Natural killer cell (primary cell): Measurements from ENCODE around the gene MAP4K2. TPM values are rescaled to one million over a fixed set of nuclear protein-coding genes. Genes with fewer than 3 reads are reported as not detected.

Experiments used
- ATAC-seq, 3 donors: fragments of 150-1000 bp in 2 of 3; fragments of 200-7000 bp in 1 of 3; cut with Tn5 transposase; 1 replicate in 1 of 3; 2 replicates in 2 of 3; pipeline ENCODE4 v1.10.0; 2021; ENCODE audit warnings: mild to moderate bottlenecking in 2 of 3, moderate library complexity in 2 of 3
- DNase-seq, 2 donors: peaks; one replicate each; pipeline versions ENCODE4 v3.0.0 to v3.0.0-alpha.2; 2013 to 2021; ENCODE audit warnings: mixed read lengths in 1 of 2
- H3K27ac ChIP-seq: one replicate; pipeline ENCODE4 v1.5.1; 2013; ENCODE audit warnings: mild to moderate bottlenecking, low read length
- H3K27me3 ChIP-seq: one replicate; pipeline ENCODE4 v1.6.1; 2013; ENCODE audit warnings: low read length; ENCODE audit not compliant: control insufficient read depth, insufficient read depth
- H3K36me3 ChIP-seq: one replicate; pipeline ENCODE4 v1.6.1; 2013; ENCODE audit warnings: low read length; ENCODE audit not compliant: control insufficient read depth, insufficient read depth
- H3K4me1 ChIP-seq: one replicate; pipeline ENCODE4 v1.6.1; 2013; ENCODE audit warnings: low read length; ENCODE audit not compliant: control insufficient read depth, insufficient read depth
- H3K4me3 ChIP-seq: one replicate; pipeline ENCODE4 v1.5.1; 2013; ENCODE audit warnings: low read length
- H3K9me3 ChIP-seq: one replicate; pipeline ENCODE4 v1.6.1; 2013; ENCODE audit warnings: low read length; ENCODE audit not compliant: control insufficient read depth, insufficient read depth
- H3K27ac Mint-ChIP-seq, 2 donors: one replicate each; pipeline ENCODE4 v1.8.0; 2022; ENCODE audit warnings: mild to moderate bottlenecking in 2 of 2, mixed read lengths in 2 of 2, moderate library complexity in 1 of 2
- H3K27me3 Mint-ChIP-seq, 2 donors: one replicate each; pipeline ENCODE4 v1.8.0; 2022; ENCODE audit warnings: low read depth in 2 of 2, mixed read lengths in 2 of 2
- H3K36me3 Mint-ChIP-seq: one replicate; pipeline ENCODE4 v1.8.0; 2022; ENCODE audit warnings: mixed read lengths
- H3K4me1 Mint-ChIP-seq, 2 donors: one replicate each; pipeline ENCODE4 v1.8.0; 2022; ENCODE audit warnings: mixed read lengths in 2 of 2
- H3K4me3 Mint-ChIP-seq: one replicate; pipeline ENCODE4 v1.8.0; 2022; ENCODE audit warnings: mild to moderate bottlenecking, moderate library complexity, mixed read lengths
- H3K9me3 Mint-ChIP-seq, 2 donors: one replicate each; pipeline ENCODE4 v1.8.0; 2022; ENCODE audit warnings: mixed read lengths in 2 of 2
- WGBS: methylation state at CpG from one replicate; pipeline ENCODE4 v1.1.7; 2013; ENCODE audit warnings: missing lambda C conversion rate; ENCODE audit not compliant: insufficient coverage; 5-methylcytosine and 5-hydroxymethylcytosine counted together
- intact Hi-C: fragments of 100-400 bp; cut with micrococcal nuclease; formaldehyde crosslinking; loops from one replicate; pipeline ENCODE4 v1.14.2; 2022
- total RNA-seq, 4 donors: library from RNA; stranded (reverse); fragments of 120-200 nt in 1 of 4; gene quantifications; one replicate each; pipeline versions ENCODE4 v1.2.3 to v1.2.4, GENCODE V29; 2013 to 2022
- TF ChIP-seq, protein P1 (sequence below): fragments of 200-600 bp; IDR thresholded peaks from one replicate; pipeline ENCODE4 v1.8.0; 2022; ENCODE audit warnings: antibody characterized with exemption

The MAP4K2 gene
- total RNA-seq, 3 donors from 2014 or later (not counting 1 experiment from before 2014, with no cell fraction given) = 38.3 to 40.6 (median 38.7) TPM

DNA sequence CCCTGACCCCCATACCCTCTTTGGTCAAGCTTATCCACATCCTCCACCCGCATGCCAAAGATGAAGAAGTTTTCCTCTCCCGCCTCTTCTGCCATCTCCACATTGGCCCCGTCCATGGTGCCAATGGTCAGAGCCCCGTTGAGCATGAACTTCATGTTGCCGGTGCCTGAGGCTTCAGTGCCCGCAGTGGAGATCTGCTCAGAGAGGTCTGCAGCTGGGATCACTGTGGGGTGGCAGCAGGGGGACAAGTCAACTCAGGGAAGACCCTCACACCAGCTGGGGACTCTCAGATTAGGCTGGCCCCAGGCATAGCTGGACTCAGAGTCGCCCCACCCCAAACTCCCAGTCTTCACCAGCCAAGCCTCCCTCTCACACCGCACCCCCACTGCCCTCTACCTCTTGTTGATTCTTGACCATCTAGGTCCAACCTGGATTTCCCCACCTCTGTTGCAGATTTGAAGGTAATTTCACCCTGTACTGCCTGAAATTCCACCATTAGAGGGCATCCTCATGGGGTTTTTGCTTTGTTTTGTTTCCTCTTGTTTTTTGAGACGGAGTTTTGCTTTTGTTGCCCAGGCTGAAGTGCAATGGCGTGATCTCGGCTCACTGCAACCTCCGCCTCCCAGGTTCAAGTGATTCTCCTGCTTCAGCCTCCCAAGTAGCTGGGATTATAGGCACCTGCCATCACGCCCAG lies 52.5 kb downstream of the MAP4K2 start:
- intact Hi-C loops = no loop called here
- 93% methylated on average over 9 of the region's 13 CpGs for WGBS
- no peaks in the 10 kb centered on the region for H3K9me3 Mint-ChIP-seq
- no peak overlapping the region for H3K4me3 ChIP-seq
- no peaks in the 10 kb centered on the region for H3K9me3 ChIP-seq
- DNase-seq = peak in 1 of 2 donors; percentile 57
- TF ChIP-seq, protein P1, sequence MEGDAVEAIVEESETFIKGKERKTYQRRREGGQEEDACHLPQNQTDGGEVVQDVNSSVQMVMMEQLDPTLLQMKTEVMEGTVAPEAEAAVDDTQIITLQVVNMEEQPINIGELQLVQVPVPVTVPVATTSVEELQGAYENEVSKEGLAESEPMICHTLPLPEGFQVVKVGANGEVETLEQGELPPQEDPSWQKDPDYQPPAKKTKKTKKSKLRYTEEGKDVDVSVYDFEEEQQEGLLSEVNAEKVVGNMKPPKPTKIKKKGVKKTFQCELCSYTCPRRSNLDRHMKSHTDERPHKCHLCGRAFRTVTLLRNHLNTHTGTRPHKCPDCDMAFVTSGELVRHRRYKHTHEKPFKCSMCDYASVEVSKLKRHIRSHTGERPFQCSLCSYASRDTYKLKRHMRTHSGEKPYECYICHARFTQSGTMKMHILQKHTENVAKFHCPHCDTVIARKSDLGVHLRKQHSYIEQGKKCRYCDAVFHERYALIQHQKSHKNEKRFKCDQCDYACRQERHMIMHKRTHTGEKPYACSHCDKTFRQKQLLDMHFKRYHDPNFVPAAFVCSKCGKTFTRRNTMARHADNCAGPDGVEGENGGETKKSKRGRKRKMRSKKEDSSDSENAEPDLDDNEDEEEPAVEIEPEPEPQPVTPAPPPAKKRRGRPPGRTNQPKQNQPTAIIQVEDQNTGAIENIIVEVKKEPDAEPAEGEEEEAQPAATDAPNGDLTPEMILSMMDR = no peak
- no peaks in the 10 kb centered on the region for H3K27me3 Mint-ChIP-seq
- H3K27ac ChIP-seq = no peak overlapping the region
- H3K4me1 Mint-ChIP-seq = peaks cover 22 to 40% of the 10 kb centered on the region in 2 donors
- no peak for ATAC-seq
- peak overlapping the region in 1 of 2 donors; percentile 29 for H3K27ac Mint-ChIP-seq
- no peaks in the 10 kb centered on the region for H3K27me3 ChIP-seq
- H3K36me3 Mint-ChIP-seq = no peaks in the 10 kb centered on the region
- H3K36me3 ChIP-seq = peaks cover 24% of the 10 kb centered on the region
- H3K4me1 ChIP-seq = peaks cover 38% of the 10 kb centered on the region
- H3K4me3 Mint-ChIP-seq = no peak overlapping the region

DNA sequence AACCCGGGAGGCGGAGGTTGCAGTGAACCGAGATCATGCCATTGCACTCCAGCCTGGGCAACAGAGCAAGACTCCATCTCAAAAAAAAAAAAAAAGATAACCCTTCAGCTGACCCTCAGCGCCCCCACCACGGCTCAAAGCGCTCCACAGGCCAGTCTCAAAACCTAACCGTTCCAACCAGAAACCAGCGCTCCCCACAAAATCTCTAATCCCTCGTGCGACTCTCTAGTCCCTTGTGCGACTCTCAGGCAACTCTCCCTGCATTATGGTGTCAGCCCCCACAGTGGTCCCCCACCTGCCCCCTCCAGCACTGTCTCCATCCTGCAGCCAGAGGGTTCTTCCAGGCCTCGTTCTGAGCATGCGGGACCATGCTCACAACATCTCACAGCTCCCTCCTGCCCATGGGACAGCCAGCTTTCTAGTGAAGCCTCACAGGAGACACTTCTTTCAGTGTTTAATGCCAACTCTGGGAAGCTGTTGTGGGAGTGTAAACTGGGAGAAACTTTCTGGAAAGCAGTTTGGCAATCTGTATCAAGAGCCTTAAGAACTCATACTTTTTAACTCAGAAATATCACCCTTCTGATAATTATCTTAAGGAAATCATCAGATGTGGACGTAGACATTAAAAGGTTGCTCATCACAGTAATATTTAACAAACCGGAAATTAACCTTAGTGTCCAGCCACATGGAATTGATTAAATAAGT lies 54.9 kb downstream of the MAP4K2 start:
- ATAC-seq (no peak), DNase-seq (no peak)
- no peaks in the 10 kb centered on the region for H3K27me3 ChIP-seq
- TF ChIP-seq, protein P1 = no peak
- H3K36me3 Mint-ChIP-seq = no peaks in the 10 kb centered on the region
- WGBS = 95% methylated on average over 15 of the region's 15 CpGs
- H3K36me3 ChIP-seq = peaks cover 18% of the 10 kb centered on the region
- H3K27me3 Mint-ChIP-seq = no peaks in the 10 kb centered on the region
- H3K27ac ChIP-seq = no peak overlapping the region
- H3K9me3 Mint-ChIP-seq = no peaks in the 10 kb centered on the region
- intact Hi-C loops = no loop called here
- H3K4me3 Mint-ChIP-seq = peak overlapping the region; percentile 51
- H3K9me3 ChIP-seq = no peaks in the 10 kb centered on the region
- no peak overlapping the region for H3K4me3 ChIP-seq
- peaks cover 48% of the 10 kb centered on the region for H3K4me1 ChIP-seq
- peaks cover 31 to 52% of the 10 kb centered on the region in 2 donors for H3K4me1 Mint-ChIP-seq
- H3K27ac Mint-ChIP-seq = peak overlapping the region; percentile 37 to 54

DNA sequence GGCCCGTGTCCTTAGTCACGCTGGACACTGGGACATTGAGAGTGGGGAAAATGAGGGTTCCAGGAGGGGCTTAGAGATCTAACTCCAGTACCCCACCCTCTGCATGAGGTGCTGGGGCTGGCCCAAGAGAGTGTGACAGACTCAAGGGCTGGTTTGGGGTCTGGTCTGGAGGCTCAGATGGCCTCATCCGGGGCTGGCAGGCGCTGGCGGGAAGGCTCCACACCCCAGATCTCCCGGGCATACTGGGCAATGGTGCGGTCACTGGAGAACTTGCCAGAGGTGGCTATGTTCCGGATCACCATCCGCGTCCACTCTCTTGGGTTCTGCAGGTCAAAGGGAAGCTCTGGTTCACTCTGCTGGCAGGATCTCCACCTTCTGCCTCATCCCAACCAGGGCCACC lies 56.5 kb downstream of the MAP4K2 start:
- no peaks in the 10 kb centered on the region for H3K9me3 Mint-ChIP-seq
- WGBS = 80% methylated on average over 10 of the region's 10 CpGs
- H3K27me3 Mint-ChIP-seq = no peaks in the 10 kb centered on the region
- Histone ChIP-seq H3K27ac (peak overlapping the region; percentile 85), H3K9me3 (no peaks in the 10 kb centered on the region), H3K36me3 (peaks cover 5% of the 10 kb centered on the region), H3K27me3 (no peaks in the 10 kb centered on the region), H3K4me3 (no peak overlapping the region), H3K4me1 (peaks cover 50% of the 10 kb centered on the region)
- intact Hi-C loops = no loop called here
- no peaks in the 10 kb centered on the region for H3K36me3 Mint-ChIP-seq
- ATAC-seq (no peak), DNase-seq (peak in 1 of 2 donors; percentile 32)
- H3K27ac Mint-ChIP-seq = peak overlapping the region; percentile 95
- H3K4me3 Mint-ChIP-seq = peak overlapping the region; percentile 63
- H3K4me1 Mint-ChIP-seq = peaks cover 40 to 62% of the 10 kb centered on the region in 2 donors
- TF ChIP-seq, protein P1 = no peak
